Fibroblast of pulmonary artery (primary cell): ENCODE measurements around the gene DNAJB8.

ENCODE experiments used
- DNase-seq: peaks from one replicate; pipeline ENCODE4 v3.0.0-alpha.2; 2010; ENCODE audit warnings: low read depth
- H3K4me3 ChIP-seq: replicated peaks from 2 replicates; pipeline ENCODE4 v1.5.1; 2011; ENCODE audit warnings: low read depth, mild to moderate bottlenecking, control low read depth, low read length, moderate library complexity
- CTCF ChIP-seq: IDR thresholded peaks from 2 replicates; pipeline ENCODE4 v1.5.1; 2011; ENCODE audit warnings: mild to moderate bottlenecking, control low read depth, low read length, inconsistent platforms; ENCODE audit errors: missing control alignments

DNAJB8 gene

GRCh38 chr3:128482666-128483656, 16.3 kb upstream of the DNAJB8 start:
- TF ChIP-seq CTCF = peak; percentile 23
- peak; percentile 67 for DNase-seq
- H3K4me3 ChIP-seq = peak overlapping the region; percentile 33

GRCh38 chr3:128482175-128482574, 15.5 kb upstream of the DNAJB8 start:
- DNase-seq = no peak
- no peak for TF ChIP-seq CTCF

GRCh38 chr3:128481438-128481942, 14.8 kb upstream of the DNAJB8 start:
- H3K4me3 ChIP-seq = no peak overlapping the region
- no peak for DNase-seq
- no peak for TF ChIP-seq CTCF

More at GRCh38 chr3:128482175-128482574, 15.5 kb upstream of the DNAJB8 start:
- H3K4me3 ChIP-seq = no peak overlapping the region

GRCh38 chr3:128480717-128481437, 14.2 kb upstream of the DNAJB8 start:
- no peak overlapping the region for H3K4me3 ChIP-seq
- DNase-seq = no peak
- no peak for TF ChIP-seq CTCF

GRCh38 chr3:128480278-128480677, 13.6 kb upstream of the DNAJB8 start:
- no peak for TF ChIP-seq CTCF
- no peak for DNase-seq
- no peak overlapping the region for H3K4me3 ChIP-seq

- H3K4me3 ChIP-seq = no peak overlapping the region
- DNase-seq = no peak
- no peak for TF ChIP-seq CTCF
These were observed 12.9 kb upstream of the DNAJB8 start for GRCh38 chr3:128479558-128480086.
